Natural killer cell (primary cell): Measurements from ENCODE around the gene PHACTR1. TPM values are rescaled to one million over a fixed set of nuclear protein-coding genes. Genes with fewer than 3 reads are reported as not detected.

Experiments
- ATAC-seq, 3 donors: fragments of 150-1000 bp in 2 of 3; fragments of 200-7000 bp in 1 of 3; cut with Tn5 transposase; 1 replicate in 1 of 3; 2 replicates in 2 of 3; pipeline ENCODE4 v1.10.0; 2021; ENCODE audit warnings: mild to moderate bottlenecking in 2 of 3, moderate library complexity in 2 of 3
- DNase-seq, 2 donors: peaks; one replicate each; pipeline versions ENCODE4 v3.0.0 to v3.0.0-alpha.2; 2013 to 2021; ENCODE audit warnings: mixed read lengths in 1 of 2
- H3K27ac ChIP-seq: one replicate; pipeline ENCODE4 v1.5.1; 2013; ENCODE audit warnings: mild to moderate bottlenecking, low read length
- H3K27me3 ChIP-seq: one replicate; pipeline ENCODE4 v1.6.1; 2013; ENCODE audit warnings: low read length; ENCODE audit not compliant: control insufficient read depth, insufficient read depth
- H3K36me3 ChIP-seq: one replicate; pipeline ENCODE4 v1.6.1; 2013; ENCODE audit warnings: low read length; ENCODE audit not compliant: control insufficient read depth, insufficient read depth
- H3K4me1 ChIP-seq: one replicate; pipeline ENCODE4 v1.6.1; 2013; ENCODE audit warnings: low read length; ENCODE audit not compliant: control insufficient read depth, insufficient read depth
- H3K4me3 ChIP-seq: one replicate; pipeline ENCODE4 v1.5.1; 2013; ENCODE audit warnings: low read length
- H3K9me3 ChIP-seq: one replicate; pipeline ENCODE4 v1.6.1; 2013; ENCODE audit warnings: low read length; ENCODE audit not compliant: control insufficient read depth, insufficient read depth
- H3K27ac Mint-ChIP-seq, 2 donors: one replicate each; pipeline ENCODE4 v1.8.0; 2022; ENCODE audit warnings: mild to moderate bottlenecking in 2 of 2, mixed read lengths in 2 of 2, moderate library complexity in 1 of 2
- H3K27me3 Mint-ChIP-seq, 2 donors: one replicate each; pipeline ENCODE4 v1.8.0; 2022; ENCODE audit warnings: low read depth in 2 of 2, mixed read lengths in 2 of 2
- H3K36me3 Mint-ChIP-seq: one replicate; pipeline ENCODE4 v1.8.0; 2022; ENCODE audit warnings: mixed read lengths
- H3K4me1 Mint-ChIP-seq, 2 donors: one replicate each; pipeline ENCODE4 v1.8.0; 2022; ENCODE audit warnings: mixed read lengths in 2 of 2
- H3K4me3 Mint-ChIP-seq: one replicate; pipeline ENCODE4 v1.8.0; 2022; ENCODE audit warnings: mild to moderate bottlenecking, moderate library complexity, mixed read lengths
- H3K9me3 Mint-ChIP-seq, 2 donors: one replicate each; pipeline ENCODE4 v1.8.0; 2022; ENCODE audit warnings: mixed read lengths in 2 of 2
- CTCF ChIP-seq: fragments of 200-600 bp; IDR thresholded peaks from one replicate; pipeline ENCODE4 v1.8.0; 2022; ENCODE audit warnings: antibody characterized with exemption
- WGBS: methylation state at CpG from one replicate; pipeline ENCODE4 v1.1.7; 2013; ENCODE audit warnings: missing lambda C conversion rate; ENCODE audit not compliant: insufficient coverage; 5-methylcytosine and 5-hydroxymethylcytosine counted together
- intact Hi-C: fragments of 100-400 bp; cut with micrococcal nuclease; formaldehyde crosslinking; loops from one replicate; pipeline ENCODE4 v1.14.2; 2022
- total RNA-seq, 4 donors: library from RNA; stranded (reverse); fragments of 120-200 nt in 1 of 4; gene quantifications; one replicate each; pipeline versions ENCODE4 v1.2.3 to v1.2.4, GENCODE V29; 2013 to 2022

The PHACTR1 gene
- total RNA-seq, 3 donors from 2014 or later (not counting 1 experiment from before 2014, with no cell fraction given) = 5.2 to 19.0 (median 5.4) TPM

- DNase-seq (no peak), ATAC-seq (no peak)
- no peak overlapping the region for H3K27ac Mint-ChIP-seq
- H3K27me3 Mint-ChIP-seq = peaks cover 12 to 16% of the 10 kb centered on the region in 2 donors
- H3K4me1 ChIP-seq = no peaks in the 10 kb centered on the region
- no peaks in the 10 kb centered on the region for H3K36me3 ChIP-seq
- no peaks in the 10 kb centered on the region for H3K27me3 ChIP-seq
- H3K9me3 Mint-ChIP-seq = no peaks in the 10 kb centered on the region
- WGBS = 91% methylated on average over 5 of the region's 7 CpGs
- no peak overlapping the region for H3K27ac ChIP-seq
- intact Hi-C loops = no loop called here
- H3K36me3 Mint-ChIP-seq = peaks cover 9% of the 10 kb centered on the region
- H3K4me3 ChIP-seq = no peak overlapping the region
- no peak overlapping the region for H3K4me3 Mint-ChIP-seq
- H3K4me1 Mint-ChIP-seq = no peaks in the 10 kb centered on the region
- H3K9me3 ChIP-seq = no peaks in the 10 kb centered on the region
- TF ChIP-seq CTCF = no peak
These were observed 276.2 kb downstream of the PHACTR1 start for GRCh38 chr6:12992770-12993169.

GRCh38 chr6:12993283-12993898, 276.8 kb downstream of the PHACTR1 start:
- Mint-ChIP-seq H3K4me3 (no peak overlapping the region), H3K27ac (no peak overlapping the region), H3K4me1 (no peaks in the 10 kb centered on the region), H3K27me3 (peaks cover 12 to 16% of the 10 kb centered on the region in 2 donors), H3K36me3 (peaks cover 9% of the 10 kb centered on the region), H3K9me3 (no peaks in the 10 kb centered on the region)
- Histone ChIP-seq H3K4me3 (no peak overlapping the region), H3K27ac (no peak overlapping the region), H3K4me1 (no peaks in the 10 kb centered on the region), H3K27me3 (no peaks in the 10 kb centered on the region), H3K36me3 (no peaks in the 10 kb centered on the region), H3K9me3 (no peaks in the 10 kb centered on the region)
- TF ChIP-seq CTCF = no peak
- ATAC-seq = no peak
- DNase-seq = no peak
- intact Hi-C loops = no loop called here
- 85% methylated on average over 4 of the region's 5 CpGs for WGBS

GRCh38 chr6:12995419-12995818, 278.9 kb downstream of the PHACTR1 start:
- Histone ChIP-seq H3K9me3 (no peaks in the 10 kb centered on the region), H3K27me3 (no peaks in the 10 kb centered on the region), H3K4me1 (no peaks in the 10 kb centered on the region), H3K4me3 (no peak overlapping the region), H3K36me3 (no peaks in the 10 kb centered on the region), H3K27ac (no peak overlapping the region)
- Mint-ChIP-seq H3K9me3 (no peaks in the 10 kb centered on the region), H3K36me3 (peaks cover 9% of the 10 kb centered on the region), H3K27me3 (peaks cover 12 to 23% of the 10 kb centered on the region in 2 donors), H3K4me3 (no peak overlapping the region), H3K27ac (no peak overlapping the region), H3K4me1 (no peaks in the 10 kb centered on the region)
- DNase-seq (no peak), ATAC-seq (no peak)
- intact Hi-C loops = no loop called here
- WGBS = no CpG with 5 or more reads among the region's 4 CpGs
- no peak for TF ChIP-seq CTCF

- Histone ChIP-seq H3K4me3 (no peak overlapping the region), H3K9me3 (no peaks in the 10 kb centered on the region), H3K4me1 (no peaks in the 10 kb centered on the region), H3K27ac (no peak overlapping the region), H3K36me3 (no peaks in the 10 kb centered on the region), H3K27me3 (no peaks in the 10 kb centered on the region)
- no peak for TF ChIP-seq CTCF
- Mint-ChIP-seq H3K4me1 (no peaks in the 10 kb centered on the region), H3K4me3 (no peak overlapping the region), H3K9me3 (no peaks in the 10 kb centered on the region), H3K27me3 (peaks cover 0 to 7% of the 10 kb centered on the region in 2 donors), H3K36me3 (no peaks in the 10 kb centered on the region), H3K27ac (no peak overlapping the region)
- intact Hi-C loops = no loop called here
- ATAC-seq = no peak
- no peak for DNase-seq
These were observed 284.0 kb downstream of the PHACTR1 start for GRCh38 chr6:13000537-13000936.
